ENCODE data around the gene AURKAIP1.

DNA sequence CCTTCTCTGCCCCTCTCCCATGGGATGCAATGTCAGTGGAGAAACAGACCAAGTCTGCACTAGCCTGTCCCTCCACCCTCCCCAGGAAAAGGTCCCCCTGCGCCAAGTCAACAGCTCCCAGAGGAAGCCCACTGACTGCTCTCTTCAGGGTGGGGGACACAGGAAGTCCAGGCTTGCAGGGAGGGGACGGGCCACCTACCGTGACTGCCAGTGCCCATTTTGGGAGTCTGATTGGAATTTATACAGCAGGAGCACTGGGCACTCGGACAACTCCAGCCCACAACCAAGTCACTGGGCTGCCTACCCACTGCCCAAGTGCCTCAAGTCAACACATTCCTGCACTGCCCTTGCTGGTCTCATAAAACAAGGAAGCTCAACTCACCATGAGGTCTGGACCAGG lies 18.0 kb upstream of the AURKAIP1 start:
- TF ChIP-seq, protein P1, sequence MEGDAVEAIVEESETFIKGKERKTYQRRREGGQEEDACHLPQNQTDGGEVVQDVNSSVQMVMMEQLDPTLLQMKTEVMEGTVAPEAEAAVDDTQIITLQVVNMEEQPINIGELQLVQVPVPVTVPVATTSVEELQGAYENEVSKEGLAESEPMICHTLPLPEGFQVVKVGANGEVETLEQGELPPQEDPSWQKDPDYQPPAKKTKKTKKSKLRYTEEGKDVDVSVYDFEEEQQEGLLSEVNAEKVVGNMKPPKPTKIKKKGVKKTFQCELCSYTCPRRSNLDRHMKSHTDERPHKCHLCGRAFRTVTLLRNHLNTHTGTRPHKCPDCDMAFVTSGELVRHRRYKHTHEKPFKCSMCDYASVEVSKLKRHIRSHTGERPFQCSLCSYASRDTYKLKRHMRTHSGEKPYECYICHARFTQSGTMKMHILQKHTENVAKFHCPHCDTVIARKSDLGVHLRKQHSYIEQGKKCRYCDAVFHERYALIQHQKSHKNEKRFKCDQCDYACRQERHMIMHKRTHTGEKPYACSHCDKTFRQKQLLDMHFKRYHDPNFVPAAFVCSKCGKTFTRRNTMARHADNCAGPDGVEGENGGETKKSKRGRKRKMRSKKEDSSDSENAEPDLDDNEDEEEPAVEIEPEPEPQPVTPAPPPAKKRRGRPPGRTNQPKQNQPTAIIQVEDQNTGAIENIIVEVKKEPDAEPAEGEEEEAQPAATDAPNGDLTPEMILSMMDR (IDR thresholded peaks at IDR 0.05) = no peak
- TF ChIP-seq POLR2A (IDR thresholded peaks at IDR 0.05) = no peak

All from Peyer's patch (tissue), 4 donors.